Stimulated activated CD8-positive, alpha-beta memory T cell treated with anti-CD3 and anti-CD28 coated beads, Interleukin-12 subunit alpha, Interleukin-12 subunit beta, amount 100 ng/mL, for 4 hours (primary cell): ENCODE results near the gene TNFAIP8L3.

Source experiments
- DNase-seq: peaks from one replicate; pipeline ENCODE4 v3.0.0-alpha.2; 2020; ENCODE audit warnings: low read depth

The TNFAIP8L3 gene

DNA sequence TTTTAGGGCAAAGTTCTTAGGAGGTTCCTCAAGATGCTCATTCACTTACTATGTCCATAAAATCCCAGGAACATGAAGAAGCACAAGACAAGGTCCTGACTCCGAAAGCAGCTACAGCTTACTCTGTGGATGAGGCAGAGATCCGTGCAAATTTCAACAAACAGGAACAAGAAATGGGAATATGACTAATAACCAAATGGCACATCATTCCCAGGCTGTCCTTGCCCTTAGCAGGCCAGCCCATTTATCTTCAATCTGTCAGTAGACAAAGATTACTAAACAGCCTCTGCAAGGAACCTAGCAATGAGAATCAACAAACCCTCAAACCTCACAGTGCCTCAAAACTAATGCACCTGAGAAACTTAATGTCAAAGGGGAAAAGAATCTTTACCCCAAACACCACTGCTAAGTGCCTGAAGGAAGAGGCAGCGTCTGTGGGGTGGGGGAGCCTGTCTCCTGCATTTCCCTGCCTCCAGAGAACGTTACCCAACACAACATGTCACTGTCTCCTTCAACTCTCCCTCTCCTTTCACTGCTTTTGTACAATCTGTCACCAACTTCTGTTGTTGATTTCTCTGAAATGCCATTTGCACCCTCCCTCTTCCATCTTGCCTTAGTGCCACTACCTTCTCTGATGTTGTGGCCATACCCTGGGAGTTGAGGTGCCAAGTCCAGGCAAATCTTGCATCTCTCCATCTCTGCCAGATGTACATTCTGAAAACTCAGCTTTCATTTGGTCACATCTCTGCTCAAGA lies 4.8 kb downstream of the TNFAIP8L3 start:
- no peak for DNase-seq

- no peak for DNase-seq
These were observed 5.7 kb downstream of the TNFAIP8L3 start for GRCh38 chr15:51089041-51089440.

- DNase-seq, result no peak
These were observed 6.1 kb downstream of the TNFAIP8L3 start for GRCh38 chr15:51088585-51088984.

- DNase-seq, result no peak
These were observed 7.2 kb downstream of the TNFAIP8L3 start for GRCh38 chr15:51087513-51087912.

DNA sequence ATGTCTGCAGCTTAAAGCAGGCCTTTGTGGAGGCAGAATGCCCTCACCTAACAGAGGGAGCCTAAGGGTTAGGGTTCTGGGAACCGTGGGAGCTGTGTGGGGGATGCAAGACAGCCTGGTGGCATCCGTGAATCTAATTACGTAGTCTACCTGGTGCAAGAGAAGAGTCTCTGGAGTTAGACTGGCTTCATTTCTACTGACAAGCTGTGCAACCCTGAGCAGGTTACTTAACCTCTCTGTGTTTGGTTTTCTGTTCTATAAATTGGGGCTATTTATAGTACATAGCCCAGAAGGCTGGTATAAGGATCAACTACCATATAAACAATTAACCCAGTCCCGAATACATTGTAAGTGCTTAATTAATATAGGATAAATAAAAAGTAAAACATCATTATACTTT lies 8.3 kb downstream of the TNFAIP8L3 start:
- no peak for DNase-seq

- DNase-seq, result no peak
These were observed 8.9 kb downstream of the TNFAIP8L3 start for GRCh38 chr15:51085764-51086163.

GRCh38 chr15:51083641-51084166 lies 11.0 kb downstream of the TNFAIP8L3 start:
- DNase-seq, result no peak

GRCh38 chr15:51082246-51082645 lies 12.5 kb downstream of the TNFAIP8L3 start:
- DNase-seq, result no peak

GRCh38 chr15:51080286-51080685 lies 14.4 kb downstream of the TNFAIP8L3 start:
- DNase-seq, result no peak

GRCh38 chr15:51079226-51079625 lies 15.5 kb downstream of the TNFAIP8L3 start:
- DNase-seq, result no peak

GRCh38 chr15:51077221-51078153 lies 17.2 kb downstream of the TNFAIP8L3 start:
- DNase-seq, result peak; percentile 23

GRCh38 chr15:51076524-51077220 lies 18.0 kb downstream of the TNFAIP8L3 start:
- DNase-seq, result no peak

GRCh38 chr15:51075826-51076523 lies 18.7 kb downstream of the TNFAIP8L3 start:
- no peak for DNase-seq

DNA sequence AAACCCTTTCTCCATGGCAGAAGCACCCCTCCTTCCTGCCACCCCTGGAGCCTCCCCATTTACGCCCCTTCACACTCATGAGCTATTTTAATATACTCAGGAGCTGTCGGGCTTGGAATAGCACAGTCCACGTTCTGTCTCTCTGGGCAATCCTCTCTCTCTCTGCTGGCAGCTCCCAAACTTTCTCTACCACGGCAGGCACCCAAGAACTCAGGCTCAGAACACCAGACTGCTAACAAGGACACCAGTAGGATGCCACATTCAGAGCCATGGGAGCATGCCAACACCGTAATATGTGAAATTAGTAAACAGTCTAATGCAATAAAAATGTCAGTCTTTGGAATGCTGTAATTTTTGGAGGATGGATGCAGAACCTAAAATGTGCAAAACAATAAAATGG lies 19.3 kb downstream of the TNFAIP8L3 start:
- DNase-seq, result no peak

DNA sequence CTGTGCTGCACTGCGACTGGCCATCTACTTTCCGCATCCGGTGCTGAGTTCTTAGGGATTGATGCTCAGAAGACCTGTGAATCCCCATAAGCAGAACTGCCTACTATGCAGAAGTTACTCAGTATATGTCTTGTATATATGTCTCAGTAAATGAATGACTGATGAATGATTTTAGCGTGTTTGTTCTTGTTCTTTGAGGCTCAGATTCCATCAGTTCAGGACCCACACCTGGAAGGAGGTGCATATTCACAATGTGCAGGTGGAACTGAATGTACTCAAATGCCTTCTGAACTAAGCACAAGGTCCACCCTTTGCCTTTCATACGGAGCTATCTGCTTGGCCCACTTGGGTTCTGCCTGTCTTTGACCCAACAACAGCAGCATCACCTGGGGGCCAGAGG lies 19.8 kb downstream of the TNFAIP8L3 start:
- no peak for DNase-seq

DNA sequence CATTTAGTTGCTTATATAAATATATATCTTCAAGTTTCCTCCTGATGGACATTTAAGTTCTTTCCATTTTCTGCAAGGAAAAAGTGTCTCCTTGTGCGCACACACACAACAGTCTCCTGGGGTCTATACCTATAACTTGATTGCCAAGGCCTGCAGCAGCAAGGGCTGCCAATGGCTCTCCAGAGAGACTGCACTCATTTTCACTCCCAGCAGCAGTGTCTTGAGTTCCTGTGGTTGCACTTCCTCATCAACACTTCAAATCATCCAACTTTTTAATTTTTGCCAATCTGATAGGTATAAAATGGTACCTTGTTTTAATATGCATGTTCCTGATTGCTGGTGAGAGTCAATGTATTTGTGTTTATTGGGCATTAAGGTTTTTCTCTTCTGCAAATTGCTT lies 23.1 kb downstream of the TNFAIP8L3 start:
- no peak for DNase-seq

GRCh38 chr15:51069983-51070382 lies 24.7 kb downstream of the TNFAIP8L3 start:
- DNase-seq, result no peak

- DNase-seq, result no peak
These were observed 27.2 kb downstream of the TNFAIP8L3 start for GRCh38 chr15:51067510-51067909.

- no peak for DNase-seq
These were observed 28.9 kb downstream of the TNFAIP8L3 start for GRCh38 chr15:51065781-51066180.

GRCh38 chr15:51065261-51065660 lies 29.4 kb downstream of the TNFAIP8L3 start:
- DNase-seq, result no peak

GRCh38 chr15:51062736-51063135 lies 32.0 kb downstream of the TNFAIP8L3 start:
- no peak for DNase-seq
